SU-DHL-6 (cell line): ENCODE measurements around the gene LKAAEAR1.

Experiments
- EZH2phosphoT487 ChIP-seq: fragments of 200-600 bp; sonication (generic), shearing (Covaris generic); conservative IDR thresholded peaks from 2 replicates; pipeline ENCODE4 v1.6.1; 2018; ENCODE audit warnings: mild to moderate bottlenecking, antibody characterized with exemption, low read length, moderate library complexity, mixed read lengths
- TF ChIP-seq, protein P1 (sequence below): fragments of 200-600 bp; sonication (generic); IDR thresholded peaks from one replicate; pipeline ENCODE4 v1.5.1; 2017; ENCODE audit warnings: antibody characterized with exemption, mild to moderate bottlenecking, low read length, moderate library complexity; ENCODE audit not compliant: insufficient read depth, poor library complexity, severe bottlenecking

DNA sequence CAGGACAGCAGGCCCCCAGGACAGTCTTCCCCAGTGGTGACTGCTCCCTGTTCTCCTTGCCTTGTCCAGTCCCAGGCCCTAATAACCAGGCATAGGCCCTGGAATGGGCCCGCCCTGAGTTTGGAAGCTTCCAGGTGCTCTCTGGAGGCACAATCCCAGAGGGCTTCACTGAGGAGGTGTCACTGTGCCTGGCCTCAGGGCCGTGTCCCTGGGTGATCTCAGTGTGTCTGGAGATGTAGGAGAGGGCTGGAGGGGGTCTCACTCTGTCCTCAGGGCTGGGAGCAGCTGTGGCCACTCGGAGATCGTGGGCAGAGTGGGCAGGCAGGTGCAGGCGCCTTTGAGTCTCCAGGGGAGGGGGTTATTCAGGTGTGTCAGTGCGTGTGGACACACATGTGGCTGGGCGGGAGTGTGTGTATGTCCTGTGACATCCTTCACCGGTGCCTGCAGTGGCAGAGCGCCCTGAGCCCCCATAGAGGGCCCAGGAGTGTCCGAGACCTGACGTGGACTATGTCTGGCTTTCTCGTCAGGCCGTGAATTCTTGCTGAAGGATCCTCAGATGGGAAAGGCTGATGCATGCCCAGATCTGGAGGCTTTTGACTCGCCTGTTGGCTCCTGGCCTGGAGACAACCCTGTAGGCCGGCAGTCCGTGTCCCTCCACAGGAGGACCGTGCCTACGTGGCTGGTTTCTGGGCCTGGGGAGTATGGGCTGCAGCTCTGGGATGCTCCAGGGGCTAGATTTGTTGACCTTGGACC lies 28.7 kb upstream of the LKAAEAR1 start:
- TF ChIP-seq, protein P1, sequence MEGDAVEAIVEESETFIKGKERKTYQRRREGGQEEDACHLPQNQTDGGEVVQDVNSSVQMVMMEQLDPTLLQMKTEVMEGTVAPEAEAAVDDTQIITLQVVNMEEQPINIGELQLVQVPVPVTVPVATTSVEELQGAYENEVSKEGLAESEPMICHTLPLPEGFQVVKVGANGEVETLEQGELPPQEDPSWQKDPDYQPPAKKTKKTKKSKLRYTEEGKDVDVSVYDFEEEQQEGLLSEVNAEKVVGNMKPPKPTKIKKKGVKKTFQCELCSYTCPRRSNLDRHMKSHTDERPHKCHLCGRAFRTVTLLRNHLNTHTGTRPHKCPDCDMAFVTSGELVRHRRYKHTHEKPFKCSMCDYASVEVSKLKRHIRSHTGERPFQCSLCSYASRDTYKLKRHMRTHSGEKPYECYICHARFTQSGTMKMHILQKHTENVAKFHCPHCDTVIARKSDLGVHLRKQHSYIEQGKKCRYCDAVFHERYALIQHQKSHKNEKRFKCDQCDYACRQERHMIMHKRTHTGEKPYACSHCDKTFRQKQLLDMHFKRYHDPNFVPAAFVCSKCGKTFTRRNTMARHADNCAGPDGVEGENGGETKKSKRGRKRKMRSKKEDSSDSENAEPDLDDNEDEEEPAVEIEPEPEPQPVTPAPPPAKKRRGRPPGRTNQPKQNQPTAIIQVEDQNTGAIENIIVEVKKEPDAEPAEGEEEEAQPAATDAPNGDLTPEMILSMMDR = no peak
- no peak for TF ChIP-seq EZH2phosphoT487
